GM19240 (cell line): ENCODE data around the gene TRMT11.
"Not testable (repeated sequence)": the region's sequence is repeated elsewhere in the genome, so short reads cannot be mapped to it uniquely, and the experiment has no call there.

Source experiments
- DNase-seq: peaks from one replicate; pipeline ENCODE4 v3.0.0; 2011; ENCODE audit warnings: low spot score; ENCODE audit not compliant: insufficient read length

Gene TRMT11

DNA sequence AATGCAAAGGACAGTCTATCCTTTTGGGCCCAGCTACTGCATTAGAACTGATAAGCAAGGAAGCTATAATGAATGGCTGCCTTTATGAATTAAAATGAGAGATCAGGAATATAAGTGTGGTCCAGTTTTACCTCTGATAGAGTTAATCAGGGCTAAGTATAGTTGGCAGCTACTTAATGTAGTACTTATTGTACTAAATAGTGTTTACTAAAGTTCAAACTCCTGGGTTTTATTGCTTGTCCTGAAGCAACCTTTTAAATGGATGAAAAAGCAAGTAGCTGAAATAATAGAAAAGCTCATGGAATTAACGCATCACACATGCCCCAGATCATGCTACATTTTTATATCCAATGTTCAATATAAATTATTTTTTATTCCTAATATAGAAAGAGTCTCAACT, 5.3 kb downstream of the TRMT11 start:
- DNase-seq, result no peak

DNA sequence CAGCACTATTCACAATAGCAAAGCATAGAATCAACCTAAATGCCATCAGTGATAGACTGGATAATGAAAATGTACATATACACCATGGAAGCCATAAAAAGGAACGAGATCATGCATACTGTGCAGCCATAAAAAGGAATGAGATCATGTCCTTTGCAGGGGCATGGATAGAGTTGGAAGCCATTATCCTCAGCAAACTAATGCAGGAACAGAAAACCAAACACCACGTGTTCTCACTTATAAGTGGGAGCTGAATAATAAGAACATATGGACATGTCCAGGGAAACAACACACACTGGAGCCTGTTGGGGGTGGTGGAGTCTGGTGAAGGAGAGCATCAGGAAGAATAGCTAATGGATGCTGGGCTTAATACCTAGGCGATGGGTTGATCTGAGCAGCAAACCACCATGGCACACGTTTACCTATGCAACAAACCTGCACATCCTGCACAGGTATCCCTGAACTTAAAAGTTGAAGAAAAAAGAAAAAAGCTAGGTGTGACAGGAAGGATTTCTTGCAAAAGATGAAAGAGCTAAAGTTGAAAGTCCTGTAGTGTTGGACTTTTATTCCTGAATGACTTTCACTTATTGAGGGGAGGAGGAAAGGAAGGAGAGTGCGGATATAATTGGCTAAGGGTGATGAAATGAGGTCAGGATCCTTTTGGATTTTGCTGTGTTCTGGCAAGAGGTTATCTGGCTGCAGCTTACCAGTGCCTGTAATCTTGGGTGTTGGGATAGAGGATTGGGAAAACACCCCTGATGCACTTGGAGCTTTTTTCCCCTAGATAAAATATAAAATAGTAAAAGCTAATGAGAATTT, 8.5 kb downstream of the TRMT11 start:
- DNase-seq, result no peak

DNA sequence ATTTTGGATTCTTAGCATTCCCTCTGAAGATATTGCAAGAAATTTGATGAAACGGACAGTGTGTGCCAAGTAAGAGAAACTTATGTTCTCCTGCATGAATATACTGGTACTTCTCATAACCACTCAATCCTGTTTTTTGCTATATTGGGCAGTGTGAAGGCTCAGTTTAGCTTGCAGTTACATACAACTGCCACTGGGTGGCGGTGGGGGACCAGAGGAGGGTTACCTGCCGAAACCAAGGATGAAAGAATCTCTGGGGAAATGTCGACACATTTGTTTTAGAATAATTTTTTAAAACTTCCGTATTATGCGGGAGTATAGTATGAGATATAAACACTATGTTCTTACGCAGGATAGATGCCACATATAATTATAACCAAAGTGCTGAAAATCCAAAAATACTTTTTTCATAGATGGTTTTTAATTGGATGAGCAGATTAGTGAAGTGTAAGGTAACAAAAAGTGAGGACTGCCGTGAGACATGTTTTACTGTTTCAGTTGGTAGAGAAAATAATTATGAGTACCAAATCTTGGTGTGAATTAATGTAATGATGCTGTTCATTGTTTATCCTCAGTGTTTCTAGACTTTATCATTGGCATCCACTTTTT, 9.7 kb downstream of the TRMT11 start:
- peak; percentile 19 for DNase-seq

DNA sequence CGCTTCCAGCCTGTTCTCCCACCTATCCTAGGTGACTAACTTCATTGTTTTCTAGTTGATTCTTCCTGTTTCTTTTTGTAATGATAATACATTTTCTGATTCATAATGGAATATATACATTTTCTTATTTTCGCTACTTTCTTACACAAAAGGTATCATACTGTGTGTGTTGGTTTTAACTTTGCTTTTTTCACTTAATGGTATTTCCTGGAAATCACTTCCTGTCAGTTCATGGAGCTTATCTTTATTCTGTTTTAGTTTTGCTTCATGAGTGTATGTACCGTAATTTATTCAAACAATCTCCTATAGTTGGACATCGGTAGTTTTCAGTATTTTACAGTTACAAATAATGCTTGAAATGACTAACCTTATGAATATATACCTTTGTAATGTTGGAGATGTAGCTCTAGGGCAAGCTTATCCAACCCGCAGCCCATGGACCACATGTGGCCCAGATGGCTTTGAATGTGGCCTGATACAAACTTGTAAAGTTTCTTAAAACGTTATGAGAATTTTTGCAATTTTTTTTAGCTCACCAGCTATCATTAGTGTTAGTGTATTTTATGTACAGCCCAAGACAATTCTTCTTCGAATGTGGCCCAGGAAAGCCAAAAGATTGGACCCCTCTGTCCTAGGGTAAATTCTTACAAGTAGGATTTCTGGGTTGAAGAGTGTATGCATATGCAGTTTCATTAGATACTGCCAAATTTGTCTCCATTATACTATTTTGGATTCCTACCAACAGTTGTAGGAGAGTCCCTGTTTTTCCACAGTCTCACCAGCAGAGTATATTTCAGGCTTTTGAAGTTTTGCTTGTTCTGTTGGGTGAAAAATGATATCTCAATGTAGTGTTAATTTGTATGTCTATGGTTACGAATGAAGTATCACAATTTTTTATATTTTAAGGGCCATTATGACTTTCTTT, 16.7 kb downstream of the TRMT11 start:
- no peak for DNase-seq

DNA sequence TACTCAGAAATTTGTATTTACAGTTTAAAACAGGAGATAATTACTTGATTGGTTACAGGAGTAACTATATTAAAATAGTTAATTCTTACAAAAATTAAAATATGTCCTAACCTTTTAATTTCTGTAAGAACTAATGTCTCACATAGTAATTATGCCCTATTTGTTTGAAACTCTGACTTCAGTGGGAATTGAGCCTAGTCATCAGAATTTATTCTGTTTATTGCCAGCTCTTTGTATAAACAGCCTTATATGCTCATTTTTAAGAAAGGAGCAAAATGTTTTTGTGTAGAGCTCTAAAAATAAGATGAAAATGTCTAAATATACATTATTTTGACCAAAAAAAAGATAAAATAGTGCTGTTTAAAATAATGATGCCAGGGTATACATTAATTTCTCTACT, 21.5 kb downstream of the TRMT11 start:
- no peak for DNase-seq

DNA sequence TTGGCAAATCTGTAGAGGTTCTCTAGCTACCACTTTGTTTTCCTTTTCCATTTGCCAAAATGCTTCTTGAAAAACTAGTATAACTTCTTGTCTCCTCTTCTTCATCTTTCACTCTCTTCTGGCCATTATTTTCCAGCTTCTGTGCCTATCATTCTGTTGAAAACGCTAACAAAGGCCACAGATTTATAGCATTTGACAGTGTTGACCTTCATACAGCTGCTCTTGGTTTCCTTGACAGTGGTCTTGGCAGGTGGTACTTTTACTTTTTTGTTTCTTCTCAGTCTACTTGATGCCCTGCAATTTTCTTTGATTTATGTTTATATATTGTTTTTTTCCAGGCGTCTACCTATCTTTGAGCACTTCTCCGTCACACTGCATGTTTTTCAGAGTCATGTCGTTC, 23.7 kb downstream of the TRMT11 start:
- DNase-seq, result no peak

DNA sequence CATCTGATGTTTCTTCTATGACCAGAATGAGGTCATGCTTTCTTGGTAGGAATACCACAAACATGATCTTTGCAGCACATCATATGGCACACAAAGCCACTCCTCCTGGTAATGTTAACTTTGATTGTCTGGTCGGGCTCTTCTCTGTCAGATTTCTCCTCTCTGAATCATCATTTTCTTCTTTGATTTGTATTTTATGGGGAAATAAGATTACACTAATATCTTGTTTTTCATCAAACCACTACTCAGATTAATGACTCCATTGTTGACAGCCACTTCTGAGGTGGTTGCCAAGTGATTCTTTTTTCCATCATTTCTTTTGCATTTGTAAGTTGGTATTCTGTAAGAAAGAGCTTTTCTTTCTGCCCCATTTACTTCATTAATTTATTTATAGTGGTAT, 29.5 kb downstream of the TRMT11 start:
- no peak for DNase-seq

DNA sequence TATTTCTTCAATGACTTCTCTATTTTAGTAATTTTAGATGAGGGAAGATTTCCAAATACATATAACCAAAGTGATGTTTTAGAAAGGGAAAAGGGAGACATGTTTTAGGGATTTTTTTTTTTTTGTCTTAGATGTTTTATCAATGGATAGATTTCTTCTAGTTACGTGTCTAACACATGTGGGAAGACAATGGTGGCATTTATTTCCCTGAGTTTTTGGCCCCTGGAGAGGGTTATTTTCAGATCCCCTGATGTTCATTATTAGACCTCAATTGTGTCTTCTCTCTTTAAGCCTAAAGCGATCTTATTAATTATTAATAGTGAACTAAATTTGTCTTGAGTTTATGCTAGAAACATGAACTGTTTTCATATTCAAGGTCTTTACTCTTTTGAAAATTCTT, 30.3 kb downstream of the TRMT11 start:
- no peak for DNase-seq

DNA sequence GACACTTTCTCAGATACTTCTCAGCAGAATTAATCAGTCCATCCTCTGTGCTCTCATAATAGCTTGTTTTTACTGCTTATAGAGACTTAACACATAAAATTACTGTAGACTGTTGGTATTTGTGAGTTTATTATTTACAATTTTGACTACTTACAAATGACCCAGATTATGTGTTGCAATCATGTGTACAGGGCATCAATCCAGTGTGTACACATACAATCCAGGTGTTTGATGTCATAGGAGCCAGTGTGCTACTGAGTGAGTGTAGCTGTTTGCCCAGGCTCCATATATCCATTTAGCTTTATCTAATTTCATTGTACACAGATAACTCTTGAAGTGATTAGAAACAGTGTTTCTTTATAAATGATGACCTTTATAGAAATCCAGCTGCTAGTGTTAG, 31.3 kb downstream of the TRMT11 start:
- no peak for DNase-seq

DNA sequence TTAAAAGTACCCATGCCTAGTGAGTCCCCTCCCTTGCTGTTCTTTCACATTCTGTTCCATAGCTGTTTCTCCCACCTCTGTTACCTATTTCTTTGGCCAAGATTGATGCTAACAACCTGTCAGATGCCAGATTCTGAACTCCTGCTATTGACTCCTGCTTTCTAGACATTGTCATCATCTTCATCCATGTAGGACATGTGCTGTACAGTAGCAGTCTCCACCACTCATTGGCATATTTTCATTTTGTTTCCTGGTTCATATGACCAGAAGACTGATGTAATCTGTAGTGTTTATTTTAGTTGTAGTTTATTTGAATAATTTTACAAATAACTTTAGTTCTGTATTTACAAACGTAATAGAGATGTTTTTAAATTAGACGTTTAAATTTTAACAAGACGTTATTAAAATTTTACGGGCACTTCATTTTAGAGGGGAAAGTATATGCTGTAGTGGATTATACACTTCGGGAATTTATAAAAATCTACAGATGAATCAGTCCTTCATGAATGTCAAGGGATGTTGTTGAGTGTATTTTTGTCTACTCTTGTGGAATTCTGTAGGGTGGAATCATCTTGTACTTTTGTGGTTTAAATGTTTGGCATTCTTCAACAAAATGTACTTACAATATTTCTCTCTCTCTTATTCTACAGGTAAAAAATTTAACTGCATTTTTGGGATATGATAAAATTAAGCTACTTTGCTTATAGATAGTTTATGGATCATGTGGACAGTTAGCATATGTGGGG, 34.1 kb downstream of the TRMT11 start:
- no peak for DNase-seq

DNA sequence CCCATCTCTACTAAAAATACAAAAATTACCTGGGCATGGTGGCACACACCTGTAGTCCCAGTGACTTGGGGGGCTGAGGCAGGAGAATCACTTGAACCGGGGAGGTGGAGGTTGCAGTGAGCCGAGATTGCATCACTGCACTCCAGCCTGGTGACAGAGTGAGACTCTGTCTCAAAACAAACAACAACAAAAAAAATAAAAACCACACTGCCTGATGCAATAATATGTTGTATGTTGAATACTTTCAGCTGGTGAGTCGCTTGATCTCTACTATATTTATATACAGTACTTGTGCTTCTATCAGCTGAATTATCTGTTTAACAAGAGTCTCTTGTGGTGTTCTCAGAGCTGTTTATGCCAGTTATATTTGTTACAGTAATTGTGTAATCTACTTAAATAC, 37.1 kb downstream of the TRMT11 start:
- not testable (repeated sequence) for DNase-seq

DNA sequence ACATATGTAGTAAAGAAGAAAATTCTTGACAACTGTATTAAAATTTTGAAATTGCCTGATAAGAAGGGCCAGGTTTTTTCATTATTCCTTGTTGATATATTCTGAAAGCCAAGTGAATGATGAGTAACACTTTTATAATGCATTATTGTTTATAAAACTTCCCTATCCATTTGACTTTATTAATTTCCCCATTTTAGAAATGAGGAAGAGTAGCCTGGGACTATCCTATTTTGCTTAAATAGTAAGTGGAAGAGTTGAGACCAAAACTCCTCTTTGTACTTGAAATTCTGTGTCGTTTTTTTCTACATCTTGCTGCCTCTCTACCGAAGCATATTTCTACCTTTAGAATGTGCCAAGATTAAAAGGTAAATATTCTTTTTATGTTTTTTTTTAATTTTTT, 39.7 kb downstream of the TRMT11 start:
- no peak for DNase-seq

DNA sequence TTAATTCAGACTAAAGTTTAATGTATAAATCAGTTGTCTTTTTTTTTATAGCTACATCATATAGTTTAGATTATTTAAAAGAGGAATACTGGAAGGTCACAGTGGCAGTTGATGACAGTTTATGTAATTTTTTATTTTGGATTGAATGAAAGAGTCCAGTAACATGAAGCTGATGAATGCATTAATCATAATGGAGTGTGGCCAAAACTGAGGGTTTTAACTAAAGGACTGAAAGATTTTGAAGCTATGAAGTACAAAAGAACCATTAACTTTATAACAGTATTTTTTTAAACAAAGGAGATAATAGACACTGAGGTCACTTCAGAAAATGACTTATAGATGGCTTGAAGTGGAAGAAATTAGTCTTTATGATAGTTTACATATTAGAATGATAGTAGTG, 41.3 kb downstream of the TRMT11 start:
- no peak for DNase-seq

DNA sequence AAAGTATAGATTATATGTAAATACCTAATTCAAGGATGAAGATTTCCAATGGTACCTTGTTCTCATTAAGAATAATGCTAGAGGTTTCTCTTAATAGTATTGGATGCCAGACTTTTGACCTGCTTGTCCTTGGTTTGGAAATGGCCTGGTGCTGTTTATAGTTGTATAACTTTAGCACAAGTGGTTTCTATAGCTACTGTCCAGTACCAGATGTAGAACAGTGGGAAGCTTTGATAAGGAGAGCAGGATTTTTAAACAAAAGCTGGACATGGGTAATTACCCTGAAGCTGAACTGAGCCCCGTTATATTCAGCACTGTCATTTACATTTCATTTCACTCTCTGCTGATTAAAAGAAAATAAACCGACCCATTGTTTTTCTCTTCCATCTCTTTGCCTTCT, 43.7 kb downstream of the TRMT11 start:
- DNase-seq, result no peak

DNA sequence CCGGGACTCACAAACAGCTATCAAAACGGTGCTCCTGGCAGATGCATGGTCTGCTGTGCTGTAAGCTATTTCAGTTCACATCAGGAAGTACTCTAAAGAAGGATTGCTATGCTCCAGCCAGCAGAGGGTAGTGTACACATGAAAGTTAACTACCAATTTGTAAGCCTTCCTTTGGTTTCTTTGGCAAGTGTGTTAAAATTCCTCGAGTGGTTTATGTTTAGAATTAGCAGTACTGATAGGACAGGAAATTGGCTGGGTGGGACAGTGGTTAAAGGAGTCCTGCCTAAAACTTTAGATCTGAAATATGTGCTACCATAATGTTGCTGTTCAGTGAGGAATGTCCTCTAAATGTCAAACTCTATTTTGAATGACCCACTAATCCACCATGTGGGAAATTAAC, 47.4 kb downstream of the TRMT11 start:
- no peak for DNase-seq

DNA sequence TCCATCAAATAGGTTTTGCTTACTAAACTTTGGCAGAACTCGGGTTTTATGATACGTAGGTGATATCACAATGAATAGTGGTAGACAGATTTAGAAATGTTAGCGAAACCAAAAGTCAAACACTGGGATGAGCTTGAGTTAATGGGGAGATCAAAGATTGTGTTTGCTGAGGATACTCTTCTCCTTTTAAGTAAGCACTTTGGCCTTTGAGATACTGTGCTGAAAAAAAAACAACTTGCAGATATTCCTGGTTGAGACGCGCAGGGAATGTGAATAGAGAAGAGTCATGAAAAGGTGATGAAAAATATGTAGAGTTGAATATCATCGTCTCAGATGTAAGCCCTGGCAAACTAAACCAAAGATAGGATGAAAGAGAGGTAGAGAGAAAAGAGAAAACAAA, 48.3 kb downstream of the TRMT11 start:
- DNase-seq, result no peak

DNA sequence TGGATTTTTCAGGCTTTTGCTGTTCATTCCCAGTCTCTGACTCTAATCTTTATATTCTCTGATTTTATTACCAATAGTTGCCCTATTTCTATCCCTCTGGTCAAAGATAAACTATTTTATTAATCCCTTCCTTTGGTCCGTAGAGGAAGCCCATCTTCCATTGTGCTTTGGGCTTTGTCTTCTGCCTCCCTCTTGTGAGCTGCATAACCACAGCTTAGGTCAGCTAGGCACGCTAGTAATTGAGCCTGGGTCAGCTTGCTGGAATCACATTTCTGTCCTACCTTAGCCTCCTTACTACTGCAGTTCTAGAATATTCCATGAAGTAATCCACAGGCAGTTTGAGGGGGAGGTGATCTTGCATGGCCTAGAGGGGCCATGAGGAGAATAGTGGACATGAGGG, 49.4 kb downstream of the TRMT11 start:
- no peak for DNase-seq

DNA sequence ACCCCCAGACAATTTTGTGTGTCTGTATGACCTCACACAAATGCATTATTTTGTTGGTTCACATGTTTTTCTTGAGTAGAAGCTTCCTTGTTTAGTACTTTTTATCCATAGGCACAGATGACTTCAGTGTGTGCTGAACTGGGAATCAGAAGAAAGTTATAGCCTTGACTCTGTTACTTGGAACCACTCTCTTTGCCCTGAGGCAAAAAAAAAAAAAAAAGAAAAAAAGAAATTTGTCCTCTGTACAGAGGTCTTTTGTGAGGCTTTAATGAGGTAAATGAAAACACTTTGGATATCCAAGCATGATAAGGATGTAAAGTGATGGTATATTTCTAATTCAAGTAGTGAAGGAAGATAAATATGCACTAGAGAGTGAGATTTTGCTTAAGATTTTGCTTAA, 51.9 kb downstream of the TRMT11 start:
- no peak for DNase-seq

DNA sequence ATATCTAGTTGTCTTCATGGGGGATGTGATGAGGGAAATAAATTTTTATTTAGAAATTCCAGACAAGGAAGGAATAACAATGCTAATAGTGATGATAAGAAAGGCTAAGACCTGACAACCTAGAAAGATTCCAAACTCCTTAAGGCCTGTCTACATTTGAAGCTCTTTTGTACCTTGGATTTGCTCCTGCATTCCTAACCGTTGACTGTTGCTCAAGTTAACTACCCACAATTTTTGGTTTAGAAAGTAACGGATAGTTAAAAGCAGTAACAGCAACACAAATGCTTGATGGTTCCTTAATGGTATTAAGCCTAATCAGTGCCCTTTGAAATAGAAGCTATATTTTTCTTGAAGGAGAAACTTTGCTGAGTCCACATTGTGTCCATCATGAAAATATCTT, 52.9 kb downstream of the TRMT11 start:
- DNase-seq, result no peak

DNA sequence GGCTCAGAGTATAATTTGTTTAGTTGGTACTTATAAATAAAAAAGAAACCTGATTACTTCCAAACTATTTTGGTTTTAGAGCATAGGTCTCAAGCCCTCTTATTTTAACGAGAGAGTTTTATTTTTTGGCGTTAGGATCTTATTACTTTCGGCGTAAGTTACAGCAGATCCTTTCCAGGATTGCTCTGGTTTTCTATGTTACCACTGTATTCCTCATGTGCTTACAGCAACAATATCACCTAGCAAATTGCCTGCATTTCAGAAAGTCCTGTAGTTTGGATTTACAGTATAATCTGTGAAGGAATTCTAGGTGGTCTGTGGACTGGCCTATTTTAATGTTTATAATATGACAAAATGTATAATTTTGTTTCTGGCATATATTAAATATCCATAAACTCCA, 54.1 kb downstream of the TRMT11 start:
- DNase-seq, result no peak

DNA sequence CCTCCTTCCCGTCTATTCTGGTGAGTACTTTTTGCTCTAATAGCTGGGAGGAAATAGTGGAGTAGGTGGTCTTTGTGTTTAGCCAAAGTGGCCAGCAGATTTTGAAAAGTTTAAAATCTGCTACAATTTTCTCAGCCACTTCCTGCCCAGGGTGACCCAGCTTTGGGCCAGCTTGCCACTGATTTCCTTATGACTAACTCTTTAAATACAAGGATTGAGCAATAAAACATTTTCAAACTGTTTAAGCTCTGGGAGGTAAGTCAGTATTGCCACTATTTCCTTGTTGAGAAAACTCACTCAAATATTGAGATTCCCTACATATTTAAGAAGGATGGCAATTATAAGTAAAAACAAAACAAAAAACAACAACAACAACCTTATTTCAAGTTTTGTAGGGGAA, 54.5 kb downstream of the TRMT11 start:
- no peak for DNase-seq

DNA sequence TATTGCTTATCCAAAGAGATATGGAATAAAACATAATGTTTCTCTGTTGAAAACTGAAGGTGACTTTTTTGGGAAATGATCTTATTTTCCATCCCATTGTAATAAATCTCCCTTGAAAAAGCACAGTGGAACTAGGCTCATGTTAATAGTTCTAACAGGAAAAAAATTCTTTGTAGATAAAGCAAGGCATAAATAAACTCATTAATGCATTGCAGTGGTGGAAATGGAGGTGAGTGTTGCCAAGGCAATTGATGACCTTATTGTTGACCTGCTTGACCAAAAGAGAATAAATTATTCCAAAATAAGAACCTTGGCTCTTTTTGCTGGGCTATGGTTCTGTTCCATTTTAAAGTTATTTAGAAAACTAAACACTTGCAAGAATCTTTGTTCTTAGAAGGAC, 55.2 kb downstream of the TRMT11 start:
- no peak for DNase-seq
